A549 (cell line): ENCODE measurements around the gene APOD. TPM values are rescaled to one million over a fixed set of nuclear protein-coding genes. Genes with fewer than 3 reads are reported as not detected.
"Not testable (repeated sequence)": the region's sequence is repeated elsewhere in the genome, so short reads cannot be mapped to it uniquely, and the experiment has no call there.

Experiments
- ATAC-seq, 2 experiments: fragments of 200-7000 bp in 1 of 2; fragments of >200 bp in 1 of 2; cut with Nextera tagmentation in 1 of 2; cut with Tn5 transposase in 1 of 2; 3 replicates each; pipeline versions ENCODE4 v1.8.0 to v1.9.1; 2018 to 2020; ENCODE audit warnings: mild to moderate bottlenecking in 1 of 2, moderate library complexity in 1 of 2
- CTCF ChIA-PET: fragments of 300-600 bp; sonication (Branson Sonifier 250); formaldehyde crosslinking; extraction: SDS; loops from one replicate; lab custom pipeline; 2021; ENCODE audit warnings: antibody characterized with exemption, inconsistent platforms; lab: Yijun Ruan, JAX
- POLR2A ChIA-PET: fragments of 350-600 bp; formaldehyde crosslinking; extraction: SDS; loops from one replicate; lab custom pipeline; 2021; ENCODE audit warnings: antibody characterized with exemption, inconsistent platforms; lab: Yijun Ruan, JAX
- DNase-seq, 2 experiments: peaks; one replicate each; pipeline versions ENCODE4 v3.0.0 to v3.0.0-alpha.2; 2011 to 2016; ENCODE audit warnings: low read depth in 1 of 2, low spot score in 1 of 2
- FAIRE-seq: peaks from 2 replicates; lab custom pipeline; 2011; peaks lifted over from hg19 to GRCh38; lab: Jason Lieb, UNC
- H3K27ac ChIP-seq, 2 experiments: fragments of >200 bp; sonication (Bioruptor Twin); formaldehyde crosslinking; 3 replicates each; pipeline ENCODE4 v1.5.1; 2016 to 2017
- H3K4me1 ChIP-seq: fragments of >200 bp; sonication (Bioruptor Twin); formaldehyde crosslinking; 3 replicates; pipeline ENCODE4 v1.6.1; 2016
- H3K4me2 ChIP-seq: fragments of >200 bp; sonication (Bioruptor Twin); formaldehyde crosslinking; 3 replicates; pipeline ENCODE4 v1.6.1; 2016
- H3K4me3 ChIP-seq: fragments of >200 bp; sonication (Bioruptor Twin); formaldehyde crosslinking; 3 replicates; pipeline ENCODE4 v1.5.1; 2016
- H3K9me3 ChIP-seq: fragments of >200 bp; sonication (Bioruptor Twin); formaldehyde crosslinking; 3 replicates; pipeline ENCODE4 v1.6.1; 2016
- CTCF ChIP-seq: fragments of >200 bp; sonication (Bioruptor Twin); formaldehyde crosslinking; IDR thresholded peaks from 3 replicates; pipeline ENCODE4 v1.5.1; 2016
- EHF ChIP-seq: fragments of 250-450 bp; sonication (Bioruptor Pico); IDR thresholded peaks from 2 replicates; pipeline ENCODE4 v1.5.0; 2020; ENCODE audit warnings: mild to moderate bottlenecking
- FOSL2 ChIP-seq, 2 experiments: fragments of 450-650 bp in 1 of 2; fragments of >200 bp in 1 of 2; sonication (Bioruptor Twin) in 1 of 2; formaldehyde crosslinking; IDR thresholded peaks; 2 replicates each; pipeline versions ENCODE4 v1.5.0 to v1.6.1; 2016 to 2020; ENCODE audit warnings: mild to moderate bottlenecking in 1 of 2, moderate library complexity in 1 of 2
- JUN ChIP-seq, 2 experiments: fragments of >200 bp; sonication (Bioruptor Twin); formaldehyde crosslinking; IDR thresholded peaks; 2 replicates in 1 of 2; 3 replicates in 1 of 2; pipeline ENCODE4 v1.6.1; 2016 to 2017
- NR3C1 ChIP-seq: fragments of >200 bp; sonication (Bioruptor Twin); formaldehyde crosslinking; IDR thresholded peaks from 3 replicates; pipeline ENCODE4 v1.6.1; 2017
- RAD21 ChIP-seq, 2 experiments: fragments of >200 bp in 1 of 2; sonication (Bioruptor Twin) in 1 of 2; formaldehyde crosslinking in 1 of 2; IDR thresholded peaks in 1 of 2; conservative IDR thresholded peaks in 1 of 2; 2 replicates in 1 of 2; 3 replicates in 1 of 2; pipeline ENCODE4 v1.6.1; 2012 to 2018; ENCODE audit warnings: inconsistent platforms in 1 of 2
- REST ChIP-seq: fragments of 200-600 bp; sonication (generic); IDR thresholded peaks from 2 replicates; pipeline ENCODE4 v1.6.1; 2016; ENCODE audit warnings: antibody characterized with exemption, mild to moderate bottlenecking, moderate library complexity
- WGBS: methylation state at CpG from one replicate; pipeline ENCODE4 v1.1.6; 2017; ENCODE audit errors: missing lambda C conversion rate; 5-methylcytosine and 5-hydroxymethylcytosine counted together
- polyA plus RNA-seq, 4 experiments: library from polyadenylated mRNA; depleted of rRNA in 3 of 4; stranded (reverse); fragments of >200 nt; fragmentation: RNase III in 1 of 4; extraction: RNeasy Plus Mini Kit Qiagen cat#74134 plus additional on column Dnase treatment in 1 of 4; gene quantifications; 2 replicates in 3 of 4; 3 replicates in 1 of 4; pipeline ENCODE4 v1.2.3, GENCODE V29; 2011 to 2017

The APOD gene
- polyA plus RNA-seq, 2 of the 4 experiments (the other 2 are of a cell fraction): 0.15 to 2.8 TPM

- H3K27ac ChIP-seq, H3K4me2 ChIP-seq, ATAC-seq, CTCF ChIA-PET, POLR2A ChIA-PET, DNase-seq, H3K4me3 ChIP-seq, H3K4me1 ChIP-seq, H3K9me3 ChIP-seq, FAIRE-seq: not testable (repeated sequence)
- 87% methylated on average over 3 of the region's 3 CpGs for WGBS
Observed at GRCh38 chr3:195621095-195621494, 37.4 kb upstream of the APOD start.

- POLR2A ChIA-PET, H3K27ac ChIP-seq, H3K4me3 ChIP-seq, CTCF ChIA-PET, H3K9me3 ChIP-seq, ATAC-seq, H3K4me1 ChIP-seq, FAIRE-seq, H3K4me2 ChIP-seq, DNase-seq: not testable (repeated sequence)
- WGBS: 70% methylated on average over 3 of the region's 3 CpGs
Observed at GRCh38 chr3:195620476-195620875, 36.7 kb upstream of the APOD start.

GRCh38 chr3:195619591-195620369 is 36.0 kb upstream of the APOD start:
- H3K27ac ChIP-seq, FAIRE-seq: not testable (repeated sequence)

GRCh38 chr3:195617784-195618659 is 34.3 kb upstream of the APOD start:
- H3K4me1 ChIP-seq, H3K4me2 ChIP-seq, FAIRE-seq, H3K4me3 ChIP-seq, DNase-seq, POLR2A ChIA-PET, H3K27ac ChIP-seq, CTCF ChIA-PET, H3K9me3 ChIP-seq: not testable (repeated sequence)
- WGBS: 78% methylated on average over 24 of the region's 28 CpGs
- ATAC-seq: peak; percentile 35 to 43; a peak in 3 of 6 replicates

More at GRCh38 chr3:195619591-195620369, 36.0 kb upstream of the APOD start:
- H3K4me3 ChIP-seq, H3K4me2 ChIP-seq, POLR2A ChIA-PET, H3K4me1 ChIP-seq, H3K9me3 ChIP-seq, DNase-seq, ATAC-seq: not testable (repeated sequence)
- 72% methylated on average over 26 of the region's 26 CpGs for WGBS
- CTCF ChIA-PET: interaction anchor here (1.0 kb wide), 2 partner anchors 101 to 231 kb away, joined by 4 read pairs; partner anchors contain the start of gene MUC20

- POLR2A ChIA-PET, H3K4me2 ChIP-seq, H3K4me1 ChIP-seq, FAIRE-seq, DNase-seq, H3K9me3 ChIP-seq, H3K27ac ChIP-seq, CTCF ChIA-PET, H3K4me3 ChIP-seq: not testable (repeated sequence)
- 70% methylated on average over 5 of the region's 5 CpGs for WGBS
- peak in 1 of 2 experiments; percentile 42; a peak in 3 of 6 replicates for ATAC-seq
Observed at GRCh38 chr3:195617134-195617533, 33.4 kb upstream of the APOD start.

GRCh38 chr3:195616681-195617080 is 32.9 kb upstream of the APOD start:
- no peak overlapping the region for H3K4me3 ChIP-seq
- FAIRE-seq: no peak
- TF ChIP-seq CTCF (no peak), FOSL2 (IDR thresholded peaks at IDR 0.05) (no peak), FOSL2 (CRISPR knock-in tag; IDR thresholded peaks at IDR 0.05) (no peak), RAD21 (conservative IDR thresholded peaks at IDR 0.05 in 1 of 2, IDR thresholded peaks at IDR 0.05 in 1 of 2) (no peak), EHF (CRISPR knock-in tag) (no peak), NR3C1 (no peak), REST (no peak), JUN (IDR thresholded peaks at IDR 0.05) (no peak)
- TF ChIP-seq, all 56 proteins: peak for 0
- ChIA-PET CTCF (no interaction called here), POLR2A (no interaction called here)
- Histone ChIP-seq H3K4me2 (no peak overlapping the region), H3K27ac (no peak overlapping the region), H3K4me1 (no peaks in the 10 kb centered on the region), H3K9me3 (no peaks in the 10 kb centered on the region)
- DNase-seq: no peak
- WGBS: 91% methylated on average over 9 of the region's 9 CpGs
- peak in 1 of 2 experiments; percentile 19; a peak in 3 of 6 replicates for ATAC-seq

- H3K4me1 ChIP-seq, DNase-seq, H3K27ac ChIP-seq, H3K4me3 ChIP-seq, H3K4me2 ChIP-seq, ATAC-seq, CTCF ChIA-PET, H3K9me3 ChIP-seq, FAIRE-seq, POLR2A ChIA-PET: not testable (repeated sequence)
- 82% methylated on average over 6 of the region's 15 CpGs for WGBS
Observed at GRCh38 chr3:195615952-195616537, 32.3 kb upstream of the APOD start.
